Panc1 (cell line): ENCODE results near the gene RPL36. TPM values are rescaled to one million over a fixed set of nuclear protein-coding genes. Genes with fewer than 3 reads are reported as not detected.

Experiments used
- ATAC-seq: fragments of 200-7000 bp; cut with Tn5 transposase; 2 replicates; pipeline ENCODE4 v1.9.1; 2020; ENCODE audit warnings: mild to moderate bottlenecking, moderate library complexity
- BruUV-seq: library from RNA; stranded (reverse); fragments of 400-500 nt; replicated peaks from 2 replicates; lab custom pipeline; 2021; lab: Mats Ljungman, UMichigan
- CTCF ChIA-PET: fragments of 300-600 bp; sonication (Branson Sonifier 250); formaldehyde crosslinking; loops from one replicate; lab custom pipeline; 2022; ENCODE audit warnings: antibody characterized with exemption; lab: Charles Lee
- POLR2A ChIA-PET: fragments of 300-600 bp; sonication (Branson Sonifier 250); formaldehyde crosslinking; loops from one replicate; lab custom pipeline; 2022; ENCODE audit warnings: antibody characterized with exemption; lab: Charles Lee
- DNase-seq: peaks from one replicate; pipeline ENCODE4 v3.0.0-alpha.2; 2010; ENCODE audit warnings: low read depth, low spot score
- H3K27ac ChIP-seq: 2 replicates; pipeline ENCODE4 v1.5.1; 2011; ENCODE audit warnings: mild to moderate bottlenecking, low read length, inconsistent platforms
- H3K27me3 ChIP-seq: fragments of 200-500 bp; sonication (Bioruptor generic); 2 replicates; pipeline ENCODE4 v1.6.0; 2014; ENCODE audit warnings: low read length, inconsistent platforms; ENCODE audit not compliant: control insufficient read depth, insufficient read depth
- H3K36me3 ChIP-seq: fragments of 200-500 bp; sonication (Bioruptor generic); 2 replicates; pipeline ENCODE4 v1.5.1; 2014; ENCODE audit warnings: inconsistent platforms, mild to moderate bottlenecking, low read length, moderate library complexity; ENCODE audit not compliant: control insufficient read depth, insufficient read depth
- H3K4me1 ChIP-seq: 2 replicates; pipeline ENCODE4 v1.5.1; 2011; ENCODE audit warnings: inconsistent platforms, mild to moderate bottlenecking, low read length, moderate library complexity; ENCODE audit not compliant: control insufficient read depth, insufficient read depth
- H3K4me3 ChIP-seq, 2 experiments: 2 replicates each; pipeline ENCODE4 v1.5.1; 2011 to 2012; ENCODE audit warnings: low read depth in 2 of 2, low read length in 2 of 2, mild to moderate bottlenecking in 2 of 2, inconsistent platforms in 1 of 2, moderate library complexity in 1 of 2
- H3K9me3 ChIP-seq: fragments of 200-500 bp; sonication (Bioruptor generic); 2 replicates; pipeline ENCODE4 v1.5.1; 2014; ENCODE audit warnings: low read depth, mild to moderate bottlenecking, inconsistent platforms, low read length, moderate library complexity; ENCODE audit not compliant: control insufficient read depth, insufficient read depth
- POLR2AphosphoS5 ChIP-seq: IDR thresholded peaks from 2 replicates; pipeline ENCODE4 v1.6.1; 2012; ENCODE audit warnings: mild to moderate bottlenecking, low read depth, low read length, moderate library complexity
- SIN3A ChIP-seq: IDR thresholded peaks from 2 replicates; pipeline ENCODE4 v1.6.1; 2012; ENCODE audit warnings: low read depth, mild to moderate bottlenecking, low read length, moderate library complexity, borderline replicate concordance; ENCODE audit not compliant: insufficient read depth
- TCF7L2 ChIP-seq: IDR thresholded peaks from 2 replicates; pipeline ENCODE4 v1.6.1; 2011; ENCODE audit warnings: mild to moderate bottlenecking, low read depth, low read length, inconsistent platforms
- in situ Hi-C: cut with HindIII; loops from 2 replicates; pipeline ENCODE4 v1.10.0; 2016; ENCODE audit warnings: low sequenced_read_pairs, low pct_unique_long_range_greater_than_20kb
- intact Hi-C: fragments of 100-400 bp; cut with micrococcal nuclease; formaldehyde crosslinking; loops from one replicate; pipeline ENCODE4 v1.10.0; 2022; ENCODE audit not compliant: unreplicated experiment
- total RNA-seq: library from RNA; stranded (reverse); gene quantifications from one replicate; pipeline ENCODE4 v1.2.1, GENCODE V29; 2021; ENCODE audit not compliant: unreplicated experiment
- TF ChIP-seq, protein P1 (sequence below): fragments of 450-650 bp; IDR thresholded peaks from 2 replicates; pipeline ENCODE4 v1.5.1; 2017; ENCODE audit warnings: mild to moderate bottlenecking
- TF ChIP-seq, protein P2 (sequence below), 2 experiments: IDR thresholded peaks; 2 replicates each; pipeline ENCODE4 v1.6.1; 2011 to 2012; ENCODE audit warnings: low read depth in 2 of 2, control low read depth in 1 of 2, low read length in 1 of 2, mild to moderate bottlenecking in 1 of 2, moderate library complexity in 1 of 2; ENCODE audit not compliant: insufficient read depth in 1 of 2

Gene RPL36
- total RNA-seq, 1 experiment from 2014 or later, result 465 TPM

DNA sequence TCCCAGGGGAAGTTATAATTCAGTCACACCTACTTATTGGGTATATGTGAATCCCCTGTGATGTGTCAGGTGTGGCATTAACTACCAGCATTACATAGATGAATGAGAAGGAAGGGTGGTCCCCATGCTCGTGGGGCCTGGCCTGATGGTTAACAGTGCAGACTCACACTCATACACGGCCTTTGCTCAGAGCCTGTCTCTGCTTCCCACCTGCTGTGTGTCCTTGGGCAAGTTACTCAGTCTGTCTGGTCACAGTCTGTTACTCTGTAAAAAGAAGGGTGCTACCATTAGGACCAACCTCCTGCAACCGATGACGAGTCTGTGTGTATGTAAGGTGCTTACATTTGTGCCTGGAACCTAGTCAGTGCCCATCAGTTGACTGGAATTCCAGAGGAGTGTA, 43.4 kb upstream of the RPL36 start:
- H3K9me3 ChIP-seq, result no peaks in the 10 kb centered on the region
- no peaks in the 10 kb centered on the region for H3K4me1 ChIP-seq
- in situ Hi-C loops, result no loop called here
- no peak overlapping the region for H3K4me3 ChIP-seq
- ChIA-PET POLR2A (no interaction called here), CTCF (no interaction called here)
- peaks cover 34% of the 10 kb centered on the region for H3K36me3 ChIP-seq
- DNase-seq (no peak), ATAC-seq (no peak)
- TF ChIP-seq, protein P1, sequence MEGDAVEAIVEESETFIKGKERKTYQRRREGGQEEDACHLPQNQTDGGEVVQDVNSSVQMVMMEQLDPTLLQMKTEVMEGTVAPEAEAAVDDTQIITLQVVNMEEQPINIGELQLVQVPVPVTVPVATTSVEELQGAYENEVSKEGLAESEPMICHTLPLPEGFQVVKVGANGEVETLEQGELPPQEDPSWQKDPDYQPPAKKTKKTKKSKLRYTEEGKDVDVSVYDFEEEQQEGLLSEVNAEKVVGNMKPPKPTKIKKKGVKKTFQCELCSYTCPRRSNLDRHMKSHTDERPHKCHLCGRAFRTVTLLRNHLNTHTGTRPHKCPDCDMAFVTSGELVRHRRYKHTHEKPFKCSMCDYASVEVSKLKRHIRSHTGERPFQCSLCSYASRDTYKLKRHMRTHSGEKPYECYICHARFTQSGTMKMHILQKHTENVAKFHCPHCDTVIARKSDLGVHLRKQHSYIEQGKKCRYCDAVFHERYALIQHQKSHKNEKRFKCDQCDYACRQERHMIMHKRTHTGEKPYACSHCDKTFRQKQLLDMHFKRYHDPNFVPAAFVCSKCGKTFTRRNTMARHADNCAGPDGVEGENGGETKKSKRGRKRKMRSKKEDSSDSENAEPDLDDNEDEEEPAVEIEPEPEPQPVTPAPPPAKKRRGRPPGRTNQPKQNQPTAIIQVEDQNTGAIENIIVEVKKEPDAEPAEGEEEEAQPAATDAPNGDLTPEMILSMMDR, result no peak
- TF ChIP-seq POLR2AphosphoS5, result no peak
- no peak for TF ChIP-seq SIN3A
- TF ChIP-seq, protein P2, sequence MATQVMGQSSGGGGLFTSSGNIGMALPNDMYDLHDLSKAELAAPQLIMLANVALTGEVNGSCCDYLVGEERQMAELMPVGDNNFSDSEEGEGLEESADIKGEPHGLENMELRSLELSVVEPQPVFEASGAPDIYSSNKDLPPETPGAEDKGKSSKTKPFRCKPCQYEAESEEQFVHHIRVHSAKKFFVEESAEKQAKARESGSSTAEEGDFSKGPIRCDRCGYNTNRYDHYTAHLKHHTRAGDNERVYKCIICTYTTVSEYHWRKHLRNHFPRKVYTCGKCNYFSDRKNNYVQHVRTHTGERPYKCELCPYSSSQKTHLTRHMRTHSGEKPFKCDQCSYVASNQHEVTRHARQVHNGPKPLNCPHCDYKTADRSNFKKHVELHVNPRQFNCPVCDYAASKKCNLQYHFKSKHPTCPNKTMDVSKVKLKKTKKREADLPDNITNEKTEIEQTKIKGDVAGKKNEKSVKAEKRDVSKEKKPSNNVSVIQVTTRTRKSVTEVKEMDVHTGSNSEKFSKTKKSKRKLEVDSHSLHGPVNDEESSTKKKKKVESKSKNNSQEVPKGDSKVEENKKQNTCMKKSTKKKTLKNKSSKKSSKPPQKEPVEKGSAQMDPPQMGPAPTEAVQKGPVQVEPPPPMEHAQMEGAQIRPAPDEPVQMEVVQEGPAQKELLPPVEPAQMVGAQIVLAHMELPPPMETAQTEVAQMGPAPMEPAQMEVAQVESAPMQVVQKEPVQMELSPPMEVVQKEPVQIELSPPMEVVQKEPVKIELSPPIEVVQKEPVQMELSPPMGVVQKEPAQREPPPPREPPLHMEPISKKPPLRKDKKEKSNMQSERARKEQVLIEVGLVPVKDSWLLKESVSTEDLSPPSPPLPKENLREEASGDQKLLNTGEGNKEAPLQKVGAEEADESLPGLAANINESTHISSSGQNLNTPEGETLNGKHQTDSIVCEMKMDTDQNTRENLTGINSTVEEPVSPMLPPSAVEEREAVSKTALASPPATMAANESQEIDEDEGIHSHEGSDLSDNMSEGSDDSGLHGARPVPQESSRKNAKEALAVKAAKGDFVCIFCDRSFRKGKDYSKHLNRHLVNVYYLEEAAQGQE (IDR thresholded peaks at IDR 0.05; ENCODE audit: insufficient read depth in 1 of 2, low read depth in 2 of 2, low read length in 1 of 2), result no peak
- no peak for TF ChIP-seq TCF7L2
- intact Hi-C loops, result no loop called here
- H3K27me3 ChIP-seq, result no peaks in the 10 kb centered on the region
- BruUV-seq, result no TSS peak
- no peak overlapping the region for H3K27ac ChIP-seq

DNA sequence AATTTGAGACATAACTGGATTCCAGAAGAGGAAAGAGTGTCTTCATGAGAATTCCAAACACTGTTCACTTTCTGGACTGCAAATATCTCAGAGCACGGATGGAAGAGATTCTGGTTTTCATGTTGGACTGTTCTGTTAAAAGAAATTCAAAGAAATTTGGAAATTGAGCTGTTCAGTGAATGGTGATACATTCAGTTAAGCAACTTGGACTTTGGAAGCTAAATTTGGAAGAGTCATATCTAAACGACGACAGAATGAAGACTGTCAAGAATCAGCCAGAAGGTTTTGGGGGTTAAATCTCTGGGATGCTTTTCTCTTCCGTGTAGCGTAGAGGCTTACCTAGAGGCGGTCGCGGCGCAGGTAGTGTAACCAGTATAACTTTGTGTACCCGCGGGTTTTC, 41.6 kb upstream of the RPL36 start:
- no peak for TF ChIP-seq POLR2AphosphoS5
- TF ChIP-seq SIN3A, result no peak
- TF ChIP-seq, protein P2 (IDR thresholded peaks at IDR 0.05; ENCODE audit: insufficient read depth in 1 of 2, low read depth in 2 of 2, low read length in 1 of 2), result no peak
- ChIA-PET POLR2A (no interaction called here), CTCF (no interaction called here)
- Histone ChIP-seq H3K4me1 (no peaks in the 10 kb centered on the region), H3K9me3 (no peaks in the 10 kb centered on the region), H3K4me3 (no peak overlapping the region), H3K27ac (no peak overlapping the region), H3K27me3 (no peaks in the 10 kb centered on the region), H3K36me3 (peaks cover 29% of the 10 kb centered on the region)
- no TSS peak for BruUV-seq
- ATAC-seq (no peak), DNase-seq (no peak)
- in situ Hi-C loops (no loop called here), intact Hi-C loops (no loop called here)
